ENCODE data around the gene ACSL1. TPM values are rescaled to one million over a fixed set of nuclear protein-coding genes. Genes with fewer than 3 reads are reported as not detected.

Gene ACSL1
- total and polyA plus RNA-seq, 9 of the 15 experiments (the other 6 are each of a cell fraction or from before 2014, with no cell fraction given), result 6.7 to 24.1 (median 15.0) TPM

- TF ChIP-seq ZNF133 (CRISPR knock-in tag; IDR thresholded peaks at IDR 0.05) (no peak), DEAF1 (CRISPR knock-in tag; IDR thresholded peaks at IDR 0.05) (no peak; the same call in 1 of the 2 replicates), ARID3B (CRISPR knock-in tag; IDR thresholded peaks at IDR 0.05; ENCODE audit: borderline replicate concordance) (no peak), SMARCB1 (IDR thresholded peaks at IDR 0.05; ENCODE audit: insufficient read length, low read depth) (no peak), SIRT6 (IDR thresholded peaks at IDR 0.05; ENCODE audit: low read depth, low read length) (no peak), SRF (CRISPR knock-in tag; IDR thresholded peaks at IDR 0.05) (peak in 1 of 2 experiments; percentile 79; a peak in 2 of 4 replicates), MLLT1 (IDR thresholded peaks at IDR 0.05) (no peak), SREBF2 (CRISPR knock-in tag; IDR thresholded peaks at IDR 0.05) (no peak), SMARCE1 (IDR thresholded peaks at IDR 0.05) (no peak; the same call in 1 of the 2 replicates), SMARCA4 (IDR thresholded peaks at IDR 0.05) (no peak), ILF3 (IDR thresholded peaks at IDR 0.05; ENCODE audit: borderline replicate concordance) (no peak), MAFK (IDR thresholded peaks at IDR 0.05; ENCODE audit: low read length) (peak; percentile 33; the same call in 1 of the 2 replicates), BCOR (IDR thresholded peaks at IDR 0.05) (no peak; the same call in 1 of the 2 replicates), PHF8 (IDR thresholded peaks at IDR 0.05; ENCODE audit: borderline replicate concordance, low read length) (peak; percentile 87)
- TF ChIP-seq, protein P1, sequence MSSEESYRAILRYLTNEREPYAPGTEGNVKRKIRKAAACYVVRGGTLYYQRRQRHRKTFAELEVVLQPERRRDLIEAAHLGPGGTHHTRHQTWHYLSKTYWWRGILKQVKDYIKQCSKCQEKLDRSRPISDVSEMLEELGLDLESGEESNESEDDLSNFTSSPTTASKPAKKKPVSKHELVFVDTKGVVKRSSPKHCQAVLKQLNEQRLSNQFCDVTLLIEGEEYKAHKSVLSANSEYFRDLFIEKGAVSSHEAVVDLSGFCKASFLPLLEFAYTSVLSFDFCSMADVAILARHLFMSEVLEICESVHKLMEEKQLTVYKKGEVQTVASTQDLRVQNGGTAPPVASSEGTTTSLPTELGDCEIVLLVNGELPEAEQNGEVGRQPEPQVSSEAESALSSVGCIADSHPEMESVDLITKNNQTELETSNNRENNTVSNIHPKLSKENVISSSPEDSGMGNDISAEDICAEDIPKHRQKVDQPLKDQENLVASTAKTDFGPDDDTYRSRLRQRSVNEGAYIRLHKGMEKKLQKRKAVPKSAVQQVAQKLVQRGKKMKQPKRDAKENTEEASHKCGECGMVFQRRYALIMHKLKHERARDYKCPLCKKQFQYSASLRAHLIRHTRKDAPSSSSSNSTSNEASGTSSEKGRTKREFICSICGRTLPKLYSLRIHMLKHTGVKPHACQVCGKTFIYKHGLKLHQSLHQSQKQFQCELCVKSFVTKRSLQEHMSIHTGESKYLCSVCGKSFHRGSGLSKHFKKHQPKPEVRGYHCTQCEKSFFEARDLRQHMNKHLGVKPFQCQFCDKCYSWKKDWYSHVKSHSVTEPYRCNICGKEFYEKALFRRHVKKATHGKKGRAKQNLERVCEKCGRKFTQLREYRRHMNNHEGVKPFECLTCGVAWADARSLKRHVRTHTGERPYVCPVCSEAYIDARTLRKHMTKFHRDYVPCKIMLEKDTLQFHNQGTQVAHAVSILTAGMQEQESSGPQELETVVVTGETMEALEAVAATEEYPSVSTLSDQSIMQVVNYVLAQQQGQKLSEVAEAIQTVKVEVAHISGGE (CRISPR knock-in tag; IDR thresholded peaks at IDR 0.05), result 0 out of 6 replicates have a peak, but pooled peaks of 1 of the 3 experiments have one; percentile 48
- TF ChIP-seq, protein P2, sequence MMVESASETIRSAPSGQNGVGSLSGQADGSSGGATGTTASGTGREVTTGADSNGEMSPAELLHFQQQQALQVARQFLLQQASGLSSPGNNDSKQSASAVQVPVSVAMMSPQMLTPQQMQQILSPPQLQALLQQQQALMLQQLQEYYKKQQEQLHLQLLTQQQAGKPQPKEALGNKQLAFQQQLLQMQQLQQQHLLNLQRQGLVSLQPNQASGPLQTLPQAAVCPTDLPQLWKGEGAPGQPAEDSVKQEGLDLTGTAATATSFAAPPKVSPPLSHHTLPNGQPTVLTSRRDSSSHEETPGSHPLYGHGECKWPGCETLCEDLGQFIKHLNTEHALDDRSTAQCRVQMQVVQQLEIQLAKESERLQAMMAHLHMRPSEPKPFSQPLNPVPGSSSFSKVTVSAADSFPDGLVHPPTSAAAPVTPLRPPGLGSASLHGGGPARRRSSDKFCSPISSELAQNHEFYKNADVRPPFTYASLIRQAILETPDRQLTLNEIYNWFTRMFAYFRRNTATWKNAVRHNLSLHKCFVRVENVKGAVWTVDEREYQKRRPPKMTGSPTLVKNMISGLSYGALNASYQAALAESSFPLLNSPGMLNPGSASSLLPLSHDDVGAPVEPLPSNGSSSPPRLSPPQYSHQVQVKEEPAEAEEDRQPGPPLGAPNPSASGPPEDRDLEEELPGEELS (CRISPR knock-in tag; IDR thresholded peaks at IDR 0.05; ENCODE audit: borderline replicate concordance), result peak; percentile 66; the same call in 1 of the 2 replicates
Measured at GRCh38 chr4:184733654-184734524, 91.9 kb downstream of the ACSL1 start, which contains the start of gene CENPU (continued).

All from K562 (cell line).